Kidney (tissue), 14 donors: ENCODE measurements around the gene DNASE1L2. TPM values are rescaled to one million over a fixed set of nuclear protein-coding genes. Genes with fewer than 3 reads are reported as not detected.

Experiments
- DNase-seq, 5 donors: peaks; one replicate each; pipeline ENCODE4 v3.0.0-alpha.2; 2013 to 2020
- FAIRE-seq: peaks from 2 replicates; lab custom pipeline; 2012; peaks lifted over from hg19 to GRCh38; lab: Jason Lieb, UNC
- H3K27ac ChIP-seq, 2 donors: one replicate each; pipeline ENCODE4 v1.7.0; 2013; ENCODE audit warnings: low read depth in 2 of 2, low read length in 2 of 2, inconsistent platforms in 1 of 2
- H3K27me3 ChIP-seq: one replicate; pipeline ENCODE4 v1.7.1; 2013; ENCODE audit warnings: low read length, inconsistent platforms; ENCODE audit not compliant: control insufficient read depth, insufficient read depth
- H3K36me3 ChIP-seq, 3 donors: one replicate each; pipeline versions ENCODE4 v1.7.0 to v1.7.1; 2013; ENCODE audit warnings: low read length in 3 of 3, control low read depth in 1 of 3, inconsistent platforms in 1 of 3; ENCODE audit not compliant: insufficient read depth in 3 of 3, control insufficient read depth in 2 of 3
- H3K4me1 ChIP-seq, 3 donors: one replicate each; pipeline versions ENCODE4 v1.7.0 to v1.7.1; 2013; ENCODE audit warnings: low read length in 3 of 3, inconsistent platforms in 1 of 3, low read depth in 1 of 3; ENCODE audit not compliant: control insufficient read depth in 2 of 3, insufficient read depth in 2 of 3
- H3K4me3 ChIP-seq, 3 donors: one replicate each; pipeline versions ENCODE4 v1.7.0 to v1.8.1; 2013; ENCODE audit warnings: low read length in 3 of 3, control low read depth in 1 of 3, inconsistent platforms in 1 of 3
- H3K9ac ChIP-seq, 3 donors: one replicate each; pipeline versions ENCODE4 v1.7.0 to v1.7.1; 2013; ENCODE audit warnings: low read length in 3 of 3, control low read depth in 1 of 3, inconsistent platforms in 1 of 3
- H3K9me3 ChIP-seq, 3 donors: one replicate each; pipeline versions ENCODE4 v1.7.0 to v1.7.1; 2013; ENCODE audit warnings: low read length in 3 of 3, control low read depth in 1 of 3, inconsistent platforms in 1 of 3; ENCODE audit not compliant: control insufficient read depth in 2 of 3, insufficient read depth in 1 of 3
- CTCF ChIP-seq: IDR thresholded peaks from 3 replicates; pipeline ENCODE4 v1.5.1; 2012; ENCODE audit warnings: mild to moderate bottlenecking, moderate library complexity, borderline replicate concordance; ENCODE audit not compliant: insufficient read depth; ENCODE audit errors: extremely low read depth
- intact Hi-C: fragments of 100-400 bp; cut with DNase I; formaldehyde crosslinking; loops from one replicate; pipeline ENCODE4 v1.11.1; 2022
- polyA plus RNA-seq: library from polyadenylated mRNA; stranded (reverse); fragments of 350-450 nt; fragmentation: Illumina TruSeq; extraction: RNeasy Lipid Tissue Mini Kit (QIAGEN cat#74804); gene quantifications from one replicate; pipeline ENCODE4 v1.2.3, GENCODE V29; 2014; ENCODE audit warnings: low read depth, low replicate concordance; ENCODE audit not compliant: insufficient read depth
- total RNA-seq: library from RNA; stranded (reverse); fragmentation: NEBNext Ultra II Directional; extraction: Animal tissue kit (Norgen Biotek cat#: 25700); gene quantifications from one replicate; pipeline ENCODE4 v1.2.1, GENCODE V29; 2021
- donor health status: control.
- donor health status: control.
- donor health status: control.
- donor health status: control.
- donor health status: control.
- donor health status: DM: yes; HTN: yes; CAD: no.
- donor health status: Normal renal cell carcinoma (clear cell type).

Gene DNASE1L2
- total and polyA plus RNA-seq, 2 donors from 2014 or later: 0.88 TPM

- H3K27ac ChIP-seq: peak overlapping the region in 1 of 2 donors; percentile 48
- FAIRE-seq (no peak), DNase-seq (peak in 1 of 5 donors; percentile 65)
- no peak overlapping the region for H3K9ac ChIP-seq
- no peaks in the 10 kb centered on the region for H3K9me3 ChIP-seq
- TF ChIP-seq CTCF: no peak
- H3K4me1 ChIP-seq: peaks cover 0 to 27% (median 15%) of the 10 kb centered on the region in 3 donors
- peaks cover 0 to 4% (median 0%) of the 10 kb centered on the region in 3 donors for H3K36me3 ChIP-seq
- no peak overlapping the region for H3K4me3 ChIP-seq
- intact Hi-C loops: no loop called here
- no peaks in the 10 kb centered on the region for H3K27me3 ChIP-seq
These were observed 24.3 kb upstream of the DNASE1L2 start for GRCh38 chr16:2211923-2212347.

GRCh38 chr16:2212362-2213324, 23.6 kb upstream of the DNASE1L2 start:
- TF ChIP-seq CTCF: no peak
- Histone ChIP-seq H3K36me3 (peaks cover 0 to 4% (median 0%) of the 10 kb centered on the region in 3 donors), H3K9me3 (no peaks in the 10 kb centered on the region), H3K4me3 (peak overlapping the region in 1 of 3 donors; percentile 73), H3K9ac (peak overlapping the region in 2 of 3 donors; percentile 5 to 44), H3K27ac (peak overlapping the region; percentile 10 to 48), H3K27me3 (no peaks in the 10 kb centered on the region), H3K4me1 (peaks cover 0 to 25% (median 15%) of the 10 kb centered on the region in 3 donors)
- intact Hi-C loops: no loop called here
- peak in 1 of 5 donors; percentile 80 for DNase-seq
- no peak for FAIRE-seq

- peaks cover 0 to 25% (median 15%) of the 10 kb centered on the region in 3 donors for H3K4me1 ChIP-seq
- peaks cover 0 to 1% (median 0%) of the 10 kb centered on the region in 3 donors for H3K36me3 ChIP-seq
- intact Hi-C loops: no loop called here
- FAIRE-seq (no peak), DNase-seq (peak in 2 of 5 donors; percentile 70 to 81)
- peak overlapping the region in 2 of 3 donors; percentile 46 to 73 for H3K9ac ChIP-seq
- H3K27me3 ChIP-seq: no peaks in the 10 kb centered on the region
- peak overlapping the region; percentile 38 to 73 (median 65) for H3K4me3 ChIP-seq
- TF ChIP-seq CTCF: no peak
- no peaks in the 10 kb centered on the region for H3K9me3 ChIP-seq
- H3K27ac ChIP-seq: peak overlapping the region in 1 of 2 donors; percentile 57
These were observed 22.2 kb upstream of the DNASE1L2 start for GRCh38 chr16:2213817-2214718.
